ENCODE data around the gene MYZAP.

- TF ChIP-seq CTCF (IDR thresholded peaks at IDR 0.05; ENCODE audit: borderline replicate concordance, extremely low read depth, low read length, poor library complexity, severe bottlenecking) (no peak), EZH2 (IDR thresholded peaks at IDR 0.05; ENCODE audit: borderline replicate concordance, low read depth, low read length, severe bottlenecking) (no peak)
Observed at GRCh38 chr15:57655053-57655452, 63.3 kb downstream of the MYZAP start.
